ENCODE data around the gene ACTG2. TPM values are rescaled to one million over a fixed set of nuclear protein-coding genes. Genes with fewer than 3 reads are reported as not detected.
A peak's percentile ranks its signal among the peaks of the same experiment; 100 is the strongest.

ACTG2 gene
- total and polyA plus RNA-seq, 2 donors (not counting 1 experiment from before 2014, with no cell fraction given): not detected

DNA sequence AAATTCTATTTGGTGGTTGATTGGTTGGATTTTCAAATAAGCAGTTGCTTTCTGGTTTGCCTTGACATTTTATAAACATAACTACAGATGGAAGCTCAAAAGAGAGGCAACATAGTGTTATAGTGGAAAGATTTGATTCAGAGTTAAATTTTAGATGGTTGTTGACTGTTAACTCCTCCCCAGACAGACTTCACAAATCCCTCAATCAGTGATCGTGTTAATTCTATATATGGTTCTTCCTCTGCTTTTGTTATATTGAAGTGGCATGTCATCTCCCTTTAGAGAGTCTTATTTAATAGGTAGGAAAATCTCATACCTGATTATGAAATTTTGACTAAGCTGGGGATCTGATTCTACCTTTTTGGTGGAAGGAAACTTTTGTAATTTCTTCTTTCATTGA lies 53.4 kb downstream of the ACTG2 start:
- H3K27ac ChIP-seq (ENCODE audit: low read length in 2 of 2): peak overlapping the region in 1 of 2 donors; percentile 23
- no CpG with 5 or more reads among the region's 1 CpG for WGBS (ENCODE audit: insufficient coverage)
- H3K9ac ChIP-seq (ENCODE audit: low read length): no peak overlapping the region
- H3K9me3 Mint-ChIP-seq (ENCODE audit: insufficient read depth): no peaks in the 10 kb centered on the region
- TF ChIP-seq, protein P1, sequence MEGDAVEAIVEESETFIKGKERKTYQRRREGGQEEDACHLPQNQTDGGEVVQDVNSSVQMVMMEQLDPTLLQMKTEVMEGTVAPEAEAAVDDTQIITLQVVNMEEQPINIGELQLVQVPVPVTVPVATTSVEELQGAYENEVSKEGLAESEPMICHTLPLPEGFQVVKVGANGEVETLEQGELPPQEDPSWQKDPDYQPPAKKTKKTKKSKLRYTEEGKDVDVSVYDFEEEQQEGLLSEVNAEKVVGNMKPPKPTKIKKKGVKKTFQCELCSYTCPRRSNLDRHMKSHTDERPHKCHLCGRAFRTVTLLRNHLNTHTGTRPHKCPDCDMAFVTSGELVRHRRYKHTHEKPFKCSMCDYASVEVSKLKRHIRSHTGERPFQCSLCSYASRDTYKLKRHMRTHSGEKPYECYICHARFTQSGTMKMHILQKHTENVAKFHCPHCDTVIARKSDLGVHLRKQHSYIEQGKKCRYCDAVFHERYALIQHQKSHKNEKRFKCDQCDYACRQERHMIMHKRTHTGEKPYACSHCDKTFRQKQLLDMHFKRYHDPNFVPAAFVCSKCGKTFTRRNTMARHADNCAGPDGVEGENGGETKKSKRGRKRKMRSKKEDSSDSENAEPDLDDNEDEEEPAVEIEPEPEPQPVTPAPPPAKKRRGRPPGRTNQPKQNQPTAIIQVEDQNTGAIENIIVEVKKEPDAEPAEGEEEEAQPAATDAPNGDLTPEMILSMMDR (IDR thresholded peaks at IDR 0.05): no peak
- TF ChIP-seq EZH2 (IDR thresholded peaks at IDR 0.05; ENCODE audit: borderline replicate concordance, insufficient read depth, low read depth, low read length, poor library complexity, severe bottlenecking): no peak
- H3K9me3 ChIP-seq (ENCODE audit: control extremely low read depth in 1 of 3, control insufficient read depth in 2 of 3, insufficient read depth in 1 of 3, low read length in 2 of 3): no peaks in the 10 kb centered on the region
- DNase-seq (no peak), ATAC-seq (ENCODE audit: low read depth) (no peak)
- H3K4me3 ChIP-seq (ENCODE audit: control extremely low read depth in 1 of 5, extremely low read depth in 1 of 5, insufficient read depth in 1 of 5, low read depth in 2 of 5, low read length in 4 of 5): no peak overlapping the region
- H3K27ac Mint-ChIP-seq: no peak overlapping the region
- no peaks in the 10 kb centered on the region for H3K27me3 ChIP-seq (replicated peaks in 1 of 4; ENCODE audit: control extremely low read depth in 1 of 4, control insufficient read depth in 3 of 4, insufficient read depth in 4 of 4, low read length in 3 of 4)
- peaks cover 0 to 68% of the 10 kb centered on the region in 2 experiments for H3K36me3 ChIP-seq (replicated peaks in 1 of 2; ENCODE audit: control extremely low read depth in 1 of 2, control insufficient read depth in 1 of 2, extremely low read depth in 1 of 2, insufficient read depth in 2 of 2, low read length in 1 of 2)
- CTCF ChIA-PET: interaction anchor here (2.0 kb wide), 1 partner anchor 38 kb away, joined by 5 read pairs; no protein-coding TSS in a partner anchor
- no peaks in the 10 kb centered on the region for H3K27me3 Mint-ChIP-seq
- peaks cover 59% of the 10 kb centered on the region for H4K20me1 ChIP-seq (ENCODE audit: control insufficient read depth, insufficient read depth, low read length, poor library complexity, severe bottlenecking)
- no peak overlapping the region for H3K4me2 ChIP-seq (replicated peaks; ENCODE audit: low read depth, low read length, poor library complexity, severe bottlenecking)
- H3K4me1 Mint-ChIP-seq: peaks cover 44% of the 10 kb centered on the region
- peaks cover 53% of the 10 kb centered on the region for H3K79me2 ChIP-seq (ENCODE audit: control insufficient read depth, insufficient read depth, low read length)
- H3K4me1 ChIP-seq (ENCODE audit: control insufficient read depth in 2 of 2, insufficient read depth in 2 of 2, low read length in 2 of 2): peaks cover 24 to 29% of the 10 kb centered on the region in 2 donors
- H2AFZ ChIP-seq (ENCODE audit: insufficient read depth, low read depth, low read length, poor library complexity, severe bottlenecking): no peak overlapping the region
- intact Hi-C loops (cut with micrococcal nuclease): loop anchor here (5.0 kb wide), 1 partner anchor 36 kb away; the partner anchor contains the start of gene TET3
- no peak overlapping the region for H3K4me3 Mint-ChIP-seq
- POLR2A ChIA-PET: no interaction called here

DNA sequence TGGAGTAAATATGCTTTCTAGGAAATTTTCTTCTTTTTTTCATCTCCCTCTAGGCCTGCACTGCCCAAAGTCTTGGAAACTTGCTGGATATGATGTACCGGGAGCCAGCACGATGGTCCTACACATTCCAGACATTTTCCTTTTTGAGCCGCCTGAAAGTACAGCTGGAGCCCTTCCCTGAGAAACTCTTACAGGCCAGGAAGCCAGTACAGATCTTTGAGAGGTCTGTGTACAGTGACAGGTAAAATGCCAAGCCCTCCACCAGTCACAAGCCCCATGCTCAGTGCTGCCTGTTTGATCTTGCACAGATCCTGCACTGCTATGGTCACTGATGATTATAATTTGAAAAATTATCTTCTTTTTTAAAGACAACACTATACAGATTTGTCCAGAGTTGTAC lies 53.9 kb downstream of the ACTG2 start:
- CTCF ChIA-PET: interaction anchor here (2.0 kb wide), 1 partner anchor 39 kb away, joined by 5 read pairs; no protein-coding TSS in a partner anchor
- Histone ChIP-seq H3K36me3 (replicated peaks in 1 of 2; ENCODE audit: control extremely low read depth in 1 of 2, control insufficient read depth in 1 of 2, extremely low read depth in 1 of 2, insufficient read depth in 2 of 2, low read length in 1 of 2) (peaks cover 0 to 71% of the 10 kb centered on the region in 2 experiments), H3K9me3 (ENCODE audit: control extremely low read depth in 1 of 3, control insufficient read depth in 2 of 3, insufficient read depth in 1 of 3, low read length in 2 of 3) (no peaks in the 10 kb centered on the region), H3K9ac (ENCODE audit: low read length) (no peak overlapping the region), H2AFZ (ENCODE audit: insufficient read depth, low read depth, low read length, poor library complexity, severe bottlenecking) (no peak overlapping the region), H3K4me3 (ENCODE audit: control extremely low read depth in 1 of 5, extremely low read depth in 1 of 5, insufficient read depth in 1 of 5, low read depth in 2 of 5, low read length in 4 of 5) (no peak overlapping the region), H3K27me3 (replicated peaks in 1 of 4; ENCODE audit: control extremely low read depth in 1 of 4, control insufficient read depth in 3 of 4, insufficient read depth in 4 of 4, low read length in 3 of 4) (no peaks in the 10 kb centered on the region), H3K27ac (ENCODE audit: low read length in 2 of 2) (peak overlapping the region in 1 of 2 donors; percentile 35), H4K20me1 (ENCODE audit: control insufficient read depth, insufficient read depth, low read length, poor library complexity, severe bottlenecking) (peaks cover 59% of the 10 kb centered on the region), H3K79me2 (ENCODE audit: control insufficient read depth, insufficient read depth, low read length) (peaks cover 54% of the 10 kb centered on the region), H3K4me2 (replicated peaks; ENCODE audit: low read depth, low read length, poor library complexity, severe bottlenecking) (no peak overlapping the region), H3K4me1 (ENCODE audit: control insufficient read depth in 2 of 2, insufficient read depth in 2 of 2, low read length in 2 of 2) (peaks cover 24 to 29% of the 10 kb centered on the region in 2 donors)
- intact Hi-C loops (cut with micrococcal nuclease): loop anchor here (5.0 kb wide), 1 partner anchor 36 kb away; the partner anchor contains the start of gene TET3
- TF ChIP-seq, protein P1 (IDR thresholded peaks at IDR 0.05): no peak
- TF ChIP-seq EZH2 (IDR thresholded peaks at IDR 0.05; ENCODE audit: borderline replicate concordance, insufficient read depth, low read depth, low read length, poor library complexity, severe bottlenecking): no peak
- no peak for DNase-seq
- ATAC-seq (ENCODE audit: low read depth): no peak
- Mint-ChIP-seq H3K27me3 (no peaks in the 10 kb centered on the region), H3K27ac (no peak overlapping the region), H3K4me3 (no peak overlapping the region), H3K4me1 (peaks cover 44% of the 10 kb centered on the region), H3K9me3 (ENCODE audit: insufficient read depth) (no peaks in the 10 kb centered on the region)
- POLR2A ChIA-PET: no interaction called here
- WGBS (ENCODE audit: insufficient coverage): no CpG with 5 or more reads among the region's 3 CpGs

All from B cell (primary cell).